Spleen (tissue), 7 donors: ENCODE data around the gene ST3GAL3.

Source experiments
- POLR2AphosphoS5 ChIP-seq, 3 donors: sonication (generic); formaldehyde crosslinking; IDR thresholded peaks; one replicate each; pipeline ENCODE4 v1.5.1; 2017; ENCODE audit warnings: antibody characterized with exemption in 3 of 3
- TF ChIP-seq, protein P1 (sequence below), 11 experiments: fragments of 200-600 bp in 7 of 11; fragments of 450-650 bp in 4 of 11; sonication (generic) in 4 of 11; IDR thresholded peaks in 8 of 11; conservative IDR thresholded peaks in 3 of 11; 1 replicate in 7 of 11; 2 replicates in 4 of 11; pipeline versions ENCODE4 v1.4.0 to v1.8.0; 2016 to 2021; ENCODE audit warnings: antibody characterized with exemption in 11 of 11, inconsistent platforms in 4 of 11, mild to moderate bottlenecking in 1 of 11
- donor health status: DM: no; HTN: no; CAD: no; lungs with moderate emphysema.
- donor health status: DM: no; HTN: no; CAD: no.
- donor health status: DM: no; HTN: no; CAD: no.

DNA sequence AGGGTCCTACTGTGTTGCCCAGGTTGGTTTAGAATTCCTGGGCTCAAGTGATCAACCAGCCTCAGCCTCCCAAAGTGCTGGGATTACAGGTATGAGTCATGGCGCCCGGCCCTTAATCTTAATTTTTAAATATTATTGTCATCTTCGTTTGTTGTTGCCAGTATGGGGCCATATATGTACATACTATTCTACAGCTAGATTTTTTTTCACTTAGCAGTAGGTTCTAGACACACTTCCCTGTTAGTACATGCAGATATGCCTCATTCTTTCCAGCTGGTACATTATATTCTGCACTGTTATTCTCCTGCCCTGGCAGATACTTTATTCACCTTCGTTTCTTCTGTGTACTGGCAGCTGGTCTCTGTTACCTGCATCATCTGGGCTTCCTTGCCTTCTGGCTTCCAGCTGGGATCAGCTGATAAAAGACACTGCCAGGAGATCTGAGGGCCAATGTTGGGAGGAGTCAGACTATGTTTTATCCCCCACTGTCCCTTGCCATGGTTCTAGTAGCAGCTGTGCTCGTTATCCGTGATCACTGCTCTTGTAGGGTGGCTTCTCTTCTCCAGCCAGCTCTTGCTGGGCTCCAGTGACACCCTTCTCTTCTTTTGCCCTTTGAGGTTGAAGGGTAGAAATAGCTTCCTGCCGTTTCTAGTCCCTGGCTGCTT is 24.7 kb downstream of the ST3GAL3 start:
- TF ChIP-seq POLR2AphosphoS5 (IDR thresholded peaks at IDR 0.05), result no peak
- TF ChIP-seq, protein P1, sequence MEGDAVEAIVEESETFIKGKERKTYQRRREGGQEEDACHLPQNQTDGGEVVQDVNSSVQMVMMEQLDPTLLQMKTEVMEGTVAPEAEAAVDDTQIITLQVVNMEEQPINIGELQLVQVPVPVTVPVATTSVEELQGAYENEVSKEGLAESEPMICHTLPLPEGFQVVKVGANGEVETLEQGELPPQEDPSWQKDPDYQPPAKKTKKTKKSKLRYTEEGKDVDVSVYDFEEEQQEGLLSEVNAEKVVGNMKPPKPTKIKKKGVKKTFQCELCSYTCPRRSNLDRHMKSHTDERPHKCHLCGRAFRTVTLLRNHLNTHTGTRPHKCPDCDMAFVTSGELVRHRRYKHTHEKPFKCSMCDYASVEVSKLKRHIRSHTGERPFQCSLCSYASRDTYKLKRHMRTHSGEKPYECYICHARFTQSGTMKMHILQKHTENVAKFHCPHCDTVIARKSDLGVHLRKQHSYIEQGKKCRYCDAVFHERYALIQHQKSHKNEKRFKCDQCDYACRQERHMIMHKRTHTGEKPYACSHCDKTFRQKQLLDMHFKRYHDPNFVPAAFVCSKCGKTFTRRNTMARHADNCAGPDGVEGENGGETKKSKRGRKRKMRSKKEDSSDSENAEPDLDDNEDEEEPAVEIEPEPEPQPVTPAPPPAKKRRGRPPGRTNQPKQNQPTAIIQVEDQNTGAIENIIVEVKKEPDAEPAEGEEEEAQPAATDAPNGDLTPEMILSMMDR (IDR thresholded peaks at IDR 0.05 in 8 of 11, conservative IDR thresholded peaks at IDR 0.05 in 3 of 11), result no peak
